Calu3 (cell line): ENCODE data around the gene POLR2A. TPM values are rescaled to one million over a fixed set of nuclear protein-coding genes. Genes with fewer than 3 reads are reported as not detected.

Source experiments
- BruUV-seq: library from RNA; stranded (reverse); fragments of 400-500 nt; replicated peaks from 2 replicates; lab custom pipeline; 2021; lab: Mats Ljungman, UMichigan
- CTCF ChIA-PET: fragments of 300-600 bp; sonication (Branson Sonifier 250); formaldehyde crosslinking; loops from one replicate; lab custom pipeline; 2022; ENCODE audit warnings: antibody characterized with exemption; lab: Charles Lee
- DNase-seq: peaks from one replicate; pipeline ENCODE4 v3.0.0; 2022
- H3K27ac Mint-ChIP-seq: one replicate; pipeline ENCODE4 v1.8.0; 2022; ENCODE audit warnings: mixed read lengths; ENCODE audit not compliant: unreplicated experiment
- H3K27me3 Mint-ChIP-seq: one replicate; pipeline ENCODE4 v1.8.0; 2022; ENCODE audit warnings: mixed read lengths; ENCODE audit not compliant: unreplicated experiment
- H3K36me3 Mint-ChIP-seq: one replicate; pipeline ENCODE4 v1.8.0; 2022; ENCODE audit warnings: mild to moderate bottlenecking, moderate library complexity, mixed read lengths; ENCODE audit not compliant: insufficient read depth, unreplicated experiment
- H3K4me1 Mint-ChIP-seq: one replicate; pipeline ENCODE4 v1.8.0; 2022; ENCODE audit warnings: mild to moderate bottlenecking, low read depth, mixed read lengths; ENCODE audit not compliant: unreplicated experiment
- H3K4me3 Mint-ChIP-seq: one replicate; pipeline ENCODE4 v1.8.0; 2022; ENCODE audit warnings: mild to moderate bottlenecking, low read depth, moderate library complexity, mixed read lengths; ENCODE audit not compliant: unreplicated experiment
- H3K9me3 Mint-ChIP-seq: one replicate; pipeline ENCODE4 v1.8.0; 2022; ENCODE audit warnings: low read depth, mixed read lengths; ENCODE audit not compliant: unreplicated experiment
- CTCF ChIP-seq: fragments of 200-600 bp; IDR thresholded peaks from one replicate; pipeline ENCODE4 v1.8.0; 2022; ENCODE audit warnings: antibody characterized with exemption; ENCODE audit not compliant: unreplicated experiment
- intact Hi-C: fragments of 100-400 bp; cut with micrococcal nuclease; formaldehyde crosslinking; loops from one replicate; pipeline ENCODE4 v1.10.0; 2022; ENCODE audit not compliant: unreplicated experiment
- total RNA-seq: library from RNA; stranded (reverse); gene quantifications from 2 replicates; pipeline ENCODE4 v1.2.3, GENCODE V29; 2022

The POLR2A gene
- total RNA-seq, 1 experiment from 2014 or later, result 89.0 TPM

DNA sequence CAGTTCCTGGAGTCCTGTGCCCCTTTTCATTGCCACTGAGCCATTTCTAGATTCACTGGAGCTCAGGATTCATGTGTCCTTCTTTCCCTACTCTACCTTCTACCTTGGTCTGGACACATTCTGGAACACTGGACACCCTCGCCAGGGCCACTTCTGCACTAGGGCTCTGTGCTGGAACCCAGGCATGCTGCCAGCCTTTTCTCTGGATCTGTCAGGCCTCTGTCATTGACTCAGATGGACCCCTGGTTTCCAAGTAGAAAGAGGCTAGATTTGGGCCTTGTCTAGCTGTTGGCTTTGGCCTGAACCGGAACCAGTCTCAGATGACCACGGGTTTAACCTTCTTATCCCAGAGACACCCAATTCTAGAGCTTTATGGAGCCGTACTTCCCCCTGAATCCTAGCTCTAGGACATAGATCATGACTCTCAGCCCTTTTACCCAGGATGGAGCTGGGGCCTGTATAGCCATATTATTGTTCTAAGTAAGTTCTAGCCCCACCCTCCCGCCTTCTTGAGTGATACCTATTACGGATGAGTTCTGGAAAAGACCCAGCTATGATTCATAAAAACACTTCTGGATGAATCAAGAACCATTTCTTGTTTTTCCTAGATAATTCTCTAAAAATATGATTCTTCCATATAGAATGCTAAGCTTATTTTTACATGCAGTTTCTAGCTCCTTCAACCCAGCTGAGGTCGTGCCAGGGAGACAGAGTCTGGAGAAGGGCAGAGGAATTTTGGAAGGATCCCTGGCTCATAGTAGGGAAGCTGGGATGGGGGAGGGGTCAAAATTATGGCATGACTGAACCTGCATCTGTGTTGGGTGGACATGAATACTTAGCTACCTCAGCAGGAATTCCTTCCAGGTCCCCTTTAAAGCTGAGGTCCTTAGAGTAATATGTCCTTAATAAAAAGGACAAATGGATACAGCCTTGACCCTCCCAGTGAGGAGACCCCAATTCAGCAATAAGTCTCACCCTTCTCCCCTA lies 40.4 kb upstream of the POLR2A start:
- Mint-ChIP-seq H3K27me3 (peaks cover 78% of the 10 kb centered on the region), H3K4me1 (peaks cover 5% of the 10 kb centered on the region), H3K36me3 (peaks cover 14% of the 10 kb centered on the region), H3K27ac (no peak overlapping the region), H3K9me3 (no peaks in the 10 kb centered on the region), H3K4me3 (no peak overlapping the region)
- DNase-seq, result no peak
- CTCF ChIA-PET, result no interaction called here
- no TSS peak for BruUV-seq
- no peak for TF ChIP-seq CTCF
- intact Hi-C loops, result no loop called here

GRCh38 chr17:7444682-7445618 lies 39.2 kb upstream of the POLR2A start, which contains the start of gene CHRNB1:
Gene CHRNB1, plus strand, starts transcription at chr17:7445061. Its CDS starts 67 bp downstream, at chr17:7445128.
- H3K36me3 Mint-ChIP-seq, result peaks cover 7% of the 10 kb centered on the region
- H3K27me3 Mint-ChIP-seq, result peaks cover 67% of the 10 kb centered on the region

GRCh38 chr17:7445619-7445968 lies 38.6 kb upstream of the POLR2A start:
- peaks cover 60% of the 10 kb centered on the region for H3K27me3 Mint-ChIP-seq
- peaks cover under 1% of the 10 kb centered on the region for H3K36me3 Mint-ChIP-seq
- no peaks in the 10 kb centered on the region for H3K9me3 Mint-ChIP-seq
- H3K4me1 Mint-ChIP-seq, result no peaks in the 10 kb centered on the region
- H3K27ac Mint-ChIP-seq, result no peak overlapping the region
- CTCF ChIA-PET, result no interaction called here
- intact Hi-C loops, result no loop called here
- no peak for TF ChIP-seq CTCF
- no TSS peak for BruUV-seq
- DNase-seq, result no peak
- H3K4me3 Mint-ChIP-seq, result no peak overlapping the region

More at GRCh38 chr17:7444682-7445618, 39.2 kb upstream of the POLR2A start, which contains the start of gene CHRNB1:
- no peak within 1 kb of the TSS for H3K27ac Mint-ChIP-seq
- intact Hi-C loops, result no loop called here
- no peak for TF ChIP-seq CTCF
- H3K9me3 Mint-ChIP-seq, result no peaks in the 10 kb centered on the region
- no peak within 1 kb of the TSS for H3K4me3 Mint-ChIP-seq
- BruUV-seq, result no TSS peak
- no peak for DNase-seq
- H3K4me1 Mint-ChIP-seq, result no peaks in the 10 kb centered on the region
- CTCF ChIA-PET, result no interaction called here

- no peaks in the 10 kb centered on the region for H3K36me3 Mint-ChIP-seq
- intact Hi-C loops, result no loop called here
- no peak overlapping the region for H3K4me3 Mint-ChIP-seq
- no peak overlapping the region for H3K27ac Mint-ChIP-seq
- no peak for TF ChIP-seq CTCF
- H3K9me3 Mint-ChIP-seq, result no peaks in the 10 kb centered on the region
- BruUV-seq, result no TSS peak
- DNase-seq, result no peak
- CTCF ChIA-PET, result no interaction called here
- H3K27me3 Mint-ChIP-seq, result peaks cover 32% of the 10 kb centered on the region
- no peaks in the 10 kb centered on the region for H3K4me1 Mint-ChIP-seq
Observed at GRCh38 chr17:7448461-7448860, 35.7 kb upstream of the POLR2A start.
